GM23338 (cell line): ENCODE measurements around the gene GNAO1. TPM values are rescaled to one million over a fixed set of nuclear protein-coding genes. Genes with fewer than 3 reads are reported as not detected.

Source experiments
- ATAC-seq: fragments of 200-7000 bp; cut with Tn5 transposase; 3 replicates; pipeline ENCODE4 v1.9.1; 2020
- DNase-seq: peaks from one replicate; pipeline ENCODE4 v3.0.0-alpha.2; 2015; ENCODE audit warnings: low spot score
- H2AFZ ChIP-seq: fragments of 200-600 bp; sonication (generic); 2 replicates; pipeline ENCODE4 v1.8.0; 2016; ENCODE audit warnings: antibody characterized with exemption, mild to moderate bottlenecking, moderate library complexity
- H3F3A ChIP-seq: fragments of 200-600 bp; sonication (generic); replicated peaks from 2 replicates; pipeline ENCODE4 v1.8.0; 2017; ENCODE audit warnings: antibody characterized with exemption, mixed run types, low read depth
- H3K27ac ChIP-seq: fragments of 200-600 bp; sonication (generic); 2 replicates; pipeline ENCODE4 v1.6.1; 2016; ENCODE audit warnings: low read depth
- H3K27me3 ChIP-seq: fragments of 200-600 bp; sonication (generic); 2 replicates; pipeline ENCODE4 v1.8.0; 2016; ENCODE audit warnings: mild to moderate bottlenecking, mixed run types, moderate library complexity; ENCODE audit not compliant: insufficient read depth
- H3K36me3 ChIP-seq: fragments of 200-600 bp; sonication (generic); 2 replicates; pipeline ENCODE4 v1.8.0; 2016; ENCODE audit warnings: mild to moderate bottlenecking; ENCODE audit not compliant: insufficient read depth
- H3K4me1 ChIP-seq: fragments of 200-600 bp; sonication (generic); 2 replicates; pipeline ENCODE4 v1.8.0; 2016; ENCODE audit warnings: mild to moderate bottlenecking, moderate library complexity; ENCODE audit not compliant: insufficient read depth
- H3K4me2 ChIP-seq: fragments of 200-600 bp; sonication (generic); 2 replicates; pipeline ENCODE4 v1.7.1; 2017; ENCODE audit warnings: mixed run types
- H3K4me3 ChIP-seq: fragments of 200-600 bp; sonication (generic); 2 replicates; pipeline ENCODE4 v1.6.1; 2016; ENCODE audit warnings: mixed run types
- H3K79me2 ChIP-seq: fragments of 200-600 bp; sonication (generic); replicated peaks from 2 replicates; pipeline ENCODE4 v1.8.0; 2017; ENCODE audit warnings: mild to moderate bottlenecking; ENCODE audit not compliant: insufficient read depth
- H3K9me2 ChIP-seq: fragments of 200-600 bp; sonication (generic); 2 replicates; pipeline ENCODE4 v1.8.0; 2017; ENCODE audit not compliant: insufficient read depth
- H4K20me1 ChIP-seq: fragments of 200-600 bp; sonication (generic); replicated peaks from 2 replicates; pipeline ENCODE4 v1.8.0; 2017; ENCODE audit warnings: mild to moderate bottlenecking; ENCODE audit not compliant: insufficient read depth
- H3K27ac Mint-ChIP-seq: 2 replicates; pipeline ENCODE4 v1.8.0; 2020; ENCODE audit warnings: inconsistent platforms, mild to moderate bottlenecking, moderate library complexity, mixed read lengths
- H3K27me3 Mint-ChIP-seq: 3 replicates; pipeline ENCODE4 v1.8.0; 2022; ENCODE audit warnings: low read depth, mild to moderate bottlenecking, moderate library complexity, mixed read lengths, inconsistent platforms; ENCODE audit not compliant: insufficient read depth, poor library complexity
- H3K36me3 Mint-ChIP-seq: 3 replicates; pipeline ENCODE4 v1.8.0; 2021; ENCODE audit warnings: low read depth, mild to moderate bottlenecking, inconsistent platforms, moderate library complexity, mixed read lengths
- H3K4me1 Mint-ChIP-seq: 3 replicates; pipeline ENCODE4 v1.8.0; 2020; ENCODE audit warnings: mild to moderate bottlenecking, inconsistent platforms, mixed read lengths
- H3K4me3 Mint-ChIP-seq: 3 replicates; pipeline ENCODE4 v1.8.0; 2021; ENCODE audit warnings: moderate library complexity, mild to moderate bottlenecking, inconsistent platforms, mixed read lengths
- H3K9me3 Mint-ChIP-seq: 3 replicates; pipeline ENCODE4 v1.8.0; 2020; ENCODE audit warnings: moderate library complexity, mild to moderate bottlenecking, inconsistent platforms, mixed read lengths
- CREB1 ChIP-seq: fragments of 250-450 bp; sonication (Bioruptor Pico); IDR thresholded peaks from 2 replicates; pipeline ENCODE4 v1.5.0; 2020; ENCODE audit warnings: low read depth, mild to moderate bottlenecking, moderate library complexity
- EZH2phosphoT487 ChIP-seq: fragments of 200-600 bp; sonication (generic); IDR thresholded peaks from one replicate; pipeline ENCODE4 v1.8.1; 2018; ENCODE audit warnings: antibody characterized with exemption; ENCODE audit not compliant: unreplicated experiment
- NANOG ChIP-seq: IDR thresholded peaks from 2 replicates; pipeline ENCODE4 v1.6.1; 2016; ENCODE audit warnings: antibody characterized with exemption, borderline replicate concordance
- STAT1 ChIP-seq: IDR thresholded peaks from one replicate; pipeline ENCODE4 v1.6.1; 2016; ENCODE audit warnings: antibody characterized with exemption; ENCODE audit not compliant: unreplicated experiment
- ZNF114 ChIP-seq: fragments of 250-450 bp; sonication (Bioruptor Pico); IDR thresholded peaks from 2 replicates; pipeline ENCODE4 v1.5.0; 2020; ENCODE audit warnings: mild to moderate bottlenecking, moderate library complexity
- ZNF331 ChIP-seq: fragments of 250-450 bp; sonication (Bioruptor Pico); IDR thresholded peaks from 2 replicates; pipeline ENCODE4 v1.5.0; 2020; ENCODE audit warnings: low read depth, mild to moderate bottlenecking, moderate library complexity
- polyA plus RNA-seq: library from polyadenylated mRNA; unstranded; fragments of >200 nt; fragmentation: Nextera tagmentation; extraction: Ambion mirVana; gene quantifications from 2 replicates; pipeline ENCODE4 v1.2.1, GENCODE V29; 2016
- total RNA-seq: library from RNA; depleted of rRNA; stranded (reverse); fragments of >200 nt; shearing (Covaris generic); gene quantifications from 2 replicates; pipeline ENCODE4 v1.2.3, GENCODE V29; 2014
- TF ChIP-seq, protein P1 (sequence below): fragments of 250-450 bp; sonication (Bioruptor Pico); IDR thresholded peaks from 2 replicates; pipeline ENCODE4 v1.5.0; 2020; ENCODE audit warnings: mild to moderate bottlenecking, moderate library complexity
- TF ChIP-seq, protein P2 (sequence below), 2 experiments: fragments of 200-600 bp in 1 of 2; sonication (generic) in 1 of 2; conservative IDR thresholded peaks; 2 replicates each; pipeline versions ENCODE4 v1.5.1 to v1.6.1; 2016 to 2017; ENCODE audit warnings: antibody characterized with exemption in 2 of 2, low read depth in 2 of 2, mild to moderate bottlenecking in 2 of 2, moderate library complexity in 1 of 2
- TF ChIP-seq, protein P3 (sequence below): IDR thresholded peaks from 2 replicates; pipeline ENCODE4 v1.6.1; 2016; ENCODE audit warnings: antibody characterized with exemption

The GNAO1 gene
- total and polyA plus RNA-seq, 2 experiments from 2014 or later: 6.5 to 24.8 TPM

DNA sequence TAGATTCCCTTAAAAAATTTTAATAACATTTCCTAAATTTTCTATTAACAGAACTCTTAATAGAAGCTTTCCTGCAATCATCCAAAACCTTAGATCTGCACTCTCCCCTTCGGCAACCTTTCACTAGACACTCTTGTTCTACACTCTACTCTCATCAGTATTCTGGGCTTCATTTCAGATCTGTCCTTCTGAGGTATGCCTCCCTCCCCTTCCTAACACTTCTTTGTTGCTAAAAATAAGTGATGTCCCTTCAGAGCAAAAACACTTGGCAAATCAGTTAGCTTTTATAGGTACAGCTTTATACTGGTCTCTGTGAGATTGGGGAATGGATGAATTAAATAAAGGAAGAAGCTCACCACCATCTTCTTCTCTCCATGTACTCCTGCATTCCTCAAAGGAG lies 28.2 kb upstream of the GNAO1 start:
- Mint-ChIP-seq H3K36me3 (no peaks in the 10 kb centered on the region), H3K27me3 (no peaks in the 10 kb centered on the region), H3K4me3 (no peak overlapping the region), H3K4me1 (no peaks in the 10 kb centered on the region), H3K27ac (no peak overlapping the region), H3K9me3 (no peaks in the 10 kb centered on the region)
- Histone ChIP-seq H3K4me3 (no peak overlapping the region), H3K4me1 (no peaks in the 10 kb centered on the region), H3K4me2 (no peak overlapping the region), H3K27me3 (no peaks in the 10 kb centered on the region), H3F3A (no peaks in the 10 kb centered on the region), H3K79me2 (no peaks in the 10 kb centered on the region), H4K20me1 (no peaks in the 10 kb centered on the region), H3K36me3 (no peaks in the 10 kb centered on the region), H3K27ac (no peak overlapping the region), H2AFZ (no peak overlapping the region), H3K9me2 (peaks cover 6% of the 10 kb centered on the region; the same call in 1 of the 2 replicates)
- ATAC-seq: no peak
- TF ChIP-seq NANOG (no peak), STAT1 (no peak), CREB1 (CRISPR knock-in tag) (no peak), ZNF114 (CRISPR knock-in tag) (no peak), ZNF331 (CRISPR knock-in tag) (no peak), EZH2phosphoT487 (no peak)
- TF ChIP-seq, protein P1, sequence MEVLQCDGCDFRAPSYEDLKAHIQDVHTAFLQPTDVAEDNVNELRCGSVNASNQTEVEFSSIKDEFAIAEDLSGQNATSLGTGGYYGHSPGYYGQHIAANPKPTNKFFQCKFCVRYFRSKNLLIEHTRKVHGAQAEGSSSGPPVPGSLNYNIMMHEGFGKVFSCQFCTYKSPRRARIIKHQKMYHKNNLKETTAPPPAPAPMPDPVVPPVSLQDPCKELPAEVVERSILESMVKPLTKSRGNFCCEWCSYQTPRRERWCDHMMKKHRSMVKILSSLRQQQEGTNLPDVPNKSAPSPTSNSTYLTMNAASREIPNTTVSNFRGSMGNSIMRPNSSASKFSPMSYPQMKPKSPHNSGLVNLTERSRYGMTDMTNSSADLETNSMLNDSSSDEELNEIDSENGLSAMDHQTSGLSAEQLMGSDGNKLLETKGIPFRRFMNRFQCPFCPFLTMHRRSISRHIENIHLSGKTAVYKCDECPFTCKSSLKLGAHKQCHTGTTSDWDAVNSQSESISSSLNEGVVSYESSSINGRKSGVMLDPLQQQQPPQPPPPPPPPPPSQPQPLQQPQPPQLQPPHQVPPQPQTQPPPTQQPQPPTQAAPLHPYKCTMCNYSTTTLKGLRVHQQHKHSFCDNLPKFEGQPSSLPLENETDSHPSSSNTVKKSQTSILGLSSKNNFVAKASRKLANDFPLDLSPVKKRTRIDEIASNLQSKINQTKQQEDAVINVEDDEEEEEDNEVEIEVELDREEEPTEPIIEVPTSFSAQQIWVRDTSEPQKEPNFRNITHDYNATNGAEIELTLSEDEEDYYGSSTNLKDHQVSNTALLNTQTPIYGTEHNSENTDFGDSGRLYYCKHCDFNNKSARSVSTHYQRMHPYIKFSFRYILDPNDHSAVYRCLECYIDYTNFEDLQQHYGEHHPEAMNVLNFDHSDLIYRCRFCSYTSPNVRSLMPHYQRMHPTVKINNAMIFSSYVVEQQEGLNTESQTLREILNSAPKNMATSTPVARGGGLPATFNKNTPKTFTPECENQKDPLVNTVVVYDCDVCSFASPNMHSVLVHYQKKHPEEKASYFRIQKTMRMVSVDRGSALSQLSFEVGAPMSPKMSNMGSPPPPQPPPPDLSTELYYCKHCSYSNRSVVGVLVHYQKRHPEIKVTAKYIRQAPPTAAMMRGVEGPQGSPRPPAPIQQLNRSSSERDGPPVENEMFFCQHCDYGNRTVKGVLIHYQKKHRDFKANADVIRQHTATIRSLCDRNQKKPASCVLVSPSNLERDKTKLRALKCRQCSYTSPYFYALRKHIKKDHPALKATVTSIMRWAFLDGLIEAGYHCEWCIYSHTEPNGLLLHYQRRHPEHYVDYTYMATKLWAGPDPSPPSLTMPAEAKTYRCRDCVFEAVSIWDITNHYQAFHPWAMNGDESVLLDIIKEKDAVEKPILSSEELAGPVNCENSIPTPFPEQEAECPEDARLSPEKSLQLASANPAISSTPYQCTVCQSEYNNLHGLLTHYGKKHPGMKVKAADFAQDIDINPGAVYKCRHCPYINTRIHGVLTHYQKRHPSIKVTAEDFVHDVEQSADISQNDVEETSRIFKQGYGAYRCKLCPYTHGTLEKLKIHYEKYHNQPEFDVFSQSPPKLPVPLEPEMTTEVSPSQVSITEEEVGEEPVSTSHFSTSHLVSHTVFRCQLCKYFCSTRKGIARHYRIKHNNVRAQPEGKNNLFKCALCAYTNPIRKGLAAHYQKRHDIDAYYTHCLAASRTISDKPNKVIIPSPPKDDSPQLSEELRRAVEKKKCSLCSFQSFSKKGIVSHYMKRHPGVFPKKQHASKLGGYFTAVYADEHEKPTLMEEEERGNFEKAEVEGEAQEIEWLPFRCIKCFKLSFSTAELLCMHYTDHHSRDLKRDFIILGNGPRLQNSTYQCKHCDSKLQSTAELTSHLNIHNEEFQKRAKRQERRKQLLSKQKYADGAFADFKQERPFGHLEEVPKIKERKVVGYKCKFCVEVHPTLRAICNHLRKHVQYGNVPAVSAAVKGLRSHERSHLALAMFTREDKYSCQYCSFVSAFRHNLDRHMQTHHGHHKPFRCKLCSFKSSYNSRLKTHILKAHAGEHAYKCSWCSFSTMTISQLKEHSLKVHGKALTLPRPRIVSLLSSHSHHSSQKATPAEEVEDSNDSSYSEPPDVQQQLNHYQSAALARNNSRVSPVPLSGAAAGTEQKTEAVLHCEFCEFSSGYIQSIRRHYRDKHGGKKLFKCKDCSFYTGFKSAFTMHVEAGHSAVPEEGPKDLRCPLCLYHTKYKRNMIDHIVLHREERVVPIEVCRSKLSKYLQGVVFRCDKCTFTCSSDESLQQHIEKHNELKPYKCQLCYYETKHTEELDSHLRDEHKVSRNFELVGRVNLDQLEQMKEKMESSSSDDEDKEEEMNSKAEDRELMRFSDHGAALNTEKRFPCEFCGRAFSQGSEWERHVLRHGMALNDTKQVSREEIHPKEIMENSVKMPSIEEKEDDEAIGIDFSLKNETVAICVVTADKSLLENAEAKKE (CRISPR knock-in tag): no peak
- TF ChIP-seq, protein P2, sequence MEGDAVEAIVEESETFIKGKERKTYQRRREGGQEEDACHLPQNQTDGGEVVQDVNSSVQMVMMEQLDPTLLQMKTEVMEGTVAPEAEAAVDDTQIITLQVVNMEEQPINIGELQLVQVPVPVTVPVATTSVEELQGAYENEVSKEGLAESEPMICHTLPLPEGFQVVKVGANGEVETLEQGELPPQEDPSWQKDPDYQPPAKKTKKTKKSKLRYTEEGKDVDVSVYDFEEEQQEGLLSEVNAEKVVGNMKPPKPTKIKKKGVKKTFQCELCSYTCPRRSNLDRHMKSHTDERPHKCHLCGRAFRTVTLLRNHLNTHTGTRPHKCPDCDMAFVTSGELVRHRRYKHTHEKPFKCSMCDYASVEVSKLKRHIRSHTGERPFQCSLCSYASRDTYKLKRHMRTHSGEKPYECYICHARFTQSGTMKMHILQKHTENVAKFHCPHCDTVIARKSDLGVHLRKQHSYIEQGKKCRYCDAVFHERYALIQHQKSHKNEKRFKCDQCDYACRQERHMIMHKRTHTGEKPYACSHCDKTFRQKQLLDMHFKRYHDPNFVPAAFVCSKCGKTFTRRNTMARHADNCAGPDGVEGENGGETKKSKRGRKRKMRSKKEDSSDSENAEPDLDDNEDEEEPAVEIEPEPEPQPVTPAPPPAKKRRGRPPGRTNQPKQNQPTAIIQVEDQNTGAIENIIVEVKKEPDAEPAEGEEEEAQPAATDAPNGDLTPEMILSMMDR (conservative IDR thresholded peaks at IDR 0.05; ENCODE audit: low read depth in 2 of 2): no peak
- TF ChIP-seq, protein P3, sequence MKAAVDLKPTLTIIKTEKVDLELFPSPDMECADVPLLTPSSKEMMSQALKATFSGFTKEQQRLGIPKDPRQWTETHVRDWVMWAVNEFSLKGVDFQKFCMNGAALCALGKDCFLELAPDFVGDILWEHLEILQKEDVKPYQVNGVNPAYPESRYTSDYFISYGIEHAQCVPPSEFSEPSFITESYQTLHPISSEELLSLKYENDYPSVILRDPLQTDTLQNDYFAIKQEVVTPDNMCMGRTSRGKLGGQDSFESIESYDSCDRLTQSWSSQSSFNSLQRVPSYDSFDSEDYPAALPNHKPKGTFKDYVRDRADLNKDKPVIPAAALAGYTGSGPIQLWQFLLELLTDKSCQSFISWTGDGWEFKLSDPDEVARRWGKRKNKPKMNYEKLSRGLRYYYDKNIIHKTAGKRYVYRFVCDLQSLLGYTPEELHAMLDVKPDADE: no peak
- DNase-seq: no peak
